B cell (primary cell): ENCODE data around the gene EZH2.

Source experiments
- CTCF ChIP-seq: fragments of 200-600 bp; IDR thresholded peaks from one replicate; pipeline ENCODE4 v1.8.0; 2022; ENCODE audit warnings: antibody characterized with exemption, mild to moderate bottlenecking
- EZH2 ChIP-seq: IDR thresholded peaks from 2 replicates; pipeline ENCODE4 v1.6.1; 2012; ENCODE audit warnings: borderline replicate concordance, low read depth, mild to moderate bottlenecking, moderate library complexity, low read length; ENCODE audit not compliant: insufficient read depth, poor library complexity, severe bottlenecking

GRCh38 chr7:148790850-148791249 is 93.2 kb downstream of the EZH2 start:
- TF ChIP-seq CTCF (no peak), EZH2 (no peak)
